Measurements from ENCODE around the gene PTK6. TPM values are rescaled to one million over a fixed set of nuclear protein-coding genes. Genes with fewer than 3 reads are reported as not detected.
"Not testable (repeated sequence)": the region's sequence is repeated elsewhere in the genome, so short reads cannot be mapped to it uniquely, and the experiment has no call there.

Gene PTK6
- total RNA-seq, 1 donor from 2014 or later = 3.8 TPM

- DNase-seq = no peak
These were observed 43.6 kb downstream of the PTK6 start for GRCh38 chr20:63493563-63494020.

GRCh38 chr20:63492982-63493381, 44.2 kb downstream of the PTK6 start:
- DNase-seq = no peak

- no peak for DNase-seq
These were observed 44.7 kb downstream of the PTK6 start for GRCh38 chr20:63492518-63492917.

- DNase-seq = no peak
These were observed 45.4 kb downstream of the PTK6 start for GRCh38 chr20:63491635-63492230.

GRCh38 chr20:63491078-63491477, 46.1 kb downstream of the PTK6 start:
- no peak for DNase-seq

GRCh38 chr20:63490416-63490815, 46.8 kb downstream of the PTK6 start:
- DNase-seq = no peak

- no peak for DNase-seq
These were observed 48.6 kb downstream of the PTK6 start for GRCh38 chr20:63488315-63489251.

GRCh38 chr20:63487781-63488241, 49.4 kb downstream of the PTK6 start:
- DNase-seq = no peak

- DNase-seq = no peak
These were observed 49.9 kb downstream of the PTK6 start for GRCh38 chr20:63487116-63487764.

GRCh38 chr20:63486300-63486855, 50.8 kb downstream of the PTK6 start:
- no peak for DNase-seq

GRCh38 chr20:63484651-63485403, 52.3 kb downstream of the PTK6 start:
- no peak for DNase-seq

- no peak for DNase-seq
These were observed 52.9 kb downstream of the PTK6 start for GRCh38 chr20:63484236-63484635.

- DNase-seq = no peak
These were observed 53.3 kb downstream of the PTK6 start for GRCh38 chr20:63483834-63484233.

- DNase-seq = no peak
These were observed 55.1 kb downstream of the PTK6 start for GRCh38 chr20:63482021-63482587.

- DNase-seq = no peak
These were observed 55.7 kb downstream of the PTK6 start for GRCh38 chr20:63481503-63481902.

GRCh38 chr20:63479695-63480419, 57.3 kb downstream of the PTK6 start:
- not testable (repeated sequence) for DNase-seq

GRCh38 chr20:63478346-63479302, 58.6 kb downstream of the PTK6 start:
- DNase-seq = no peak
